GM10266 (cell line): ENCODE results near the gene HORMAD1.
"Not testable (repeated sequence)": the region's sequence is repeated elsewhere in the genome, so short reads cannot be mapped to it uniquely, and the experiment has no call there.

Experiments used
- DNase-seq: peaks from one replicate; pipeline ENCODE4 v3.0.0; 2012; ENCODE audit errors: extremely low spot score
- TF ChIP-seq, protein P1 (sequence below): IDR thresholded peaks from 2 replicates; pipeline ENCODE4 v1.5.1; 2012; ENCODE audit warnings: mild to moderate bottlenecking, low read depth; ENCODE audit not compliant: control insufficient read depth, insufficient read depth; ENCODE audit errors: missing control alignments

The HORMAD1 gene, protein sequence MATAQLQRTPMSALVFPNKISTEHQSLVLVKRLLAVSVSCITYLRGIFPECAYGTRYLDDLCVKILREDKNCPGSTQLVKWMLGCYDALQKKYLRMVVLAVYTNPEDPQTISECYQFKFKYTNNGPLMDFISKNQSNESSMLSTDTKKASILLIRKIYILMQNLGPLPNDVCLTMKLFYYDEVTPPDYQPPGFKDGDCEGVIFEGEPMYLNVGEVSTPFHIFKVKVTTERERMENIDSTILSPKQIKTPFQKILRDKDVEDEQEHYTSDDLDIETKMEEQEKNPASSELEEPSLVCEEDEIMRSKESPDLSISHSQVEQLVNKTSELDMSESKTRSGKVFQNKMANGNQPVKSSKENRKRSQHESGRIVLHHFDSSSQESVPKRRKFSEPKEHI

DNA sequence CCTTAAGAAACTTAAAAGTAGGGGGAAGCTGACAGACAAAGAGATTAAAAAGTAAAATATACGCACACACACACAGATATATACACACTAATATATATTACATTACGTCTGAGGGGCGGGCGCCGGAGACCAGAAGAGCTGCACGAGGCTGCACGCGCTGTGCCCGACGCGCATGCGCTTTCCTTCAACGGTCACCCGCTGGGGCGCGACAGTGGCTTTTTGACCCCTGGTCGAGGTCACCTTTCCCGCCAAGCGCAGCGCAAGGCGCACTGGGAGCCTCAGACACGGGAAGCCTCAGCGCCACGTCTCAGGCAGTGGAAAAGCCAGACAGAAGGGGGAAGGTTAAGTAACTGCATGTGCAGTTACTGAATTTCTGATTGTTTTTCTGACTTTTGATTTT is at the start of gene HORMAD1:
TSS of gene HORMAD1 (minus strand) at position 193 of the 400 bp plus-strand sequence. CDS start 1,390 bp downstream, outside the sequence.
- TF ChIP-seq, protein P1, sequence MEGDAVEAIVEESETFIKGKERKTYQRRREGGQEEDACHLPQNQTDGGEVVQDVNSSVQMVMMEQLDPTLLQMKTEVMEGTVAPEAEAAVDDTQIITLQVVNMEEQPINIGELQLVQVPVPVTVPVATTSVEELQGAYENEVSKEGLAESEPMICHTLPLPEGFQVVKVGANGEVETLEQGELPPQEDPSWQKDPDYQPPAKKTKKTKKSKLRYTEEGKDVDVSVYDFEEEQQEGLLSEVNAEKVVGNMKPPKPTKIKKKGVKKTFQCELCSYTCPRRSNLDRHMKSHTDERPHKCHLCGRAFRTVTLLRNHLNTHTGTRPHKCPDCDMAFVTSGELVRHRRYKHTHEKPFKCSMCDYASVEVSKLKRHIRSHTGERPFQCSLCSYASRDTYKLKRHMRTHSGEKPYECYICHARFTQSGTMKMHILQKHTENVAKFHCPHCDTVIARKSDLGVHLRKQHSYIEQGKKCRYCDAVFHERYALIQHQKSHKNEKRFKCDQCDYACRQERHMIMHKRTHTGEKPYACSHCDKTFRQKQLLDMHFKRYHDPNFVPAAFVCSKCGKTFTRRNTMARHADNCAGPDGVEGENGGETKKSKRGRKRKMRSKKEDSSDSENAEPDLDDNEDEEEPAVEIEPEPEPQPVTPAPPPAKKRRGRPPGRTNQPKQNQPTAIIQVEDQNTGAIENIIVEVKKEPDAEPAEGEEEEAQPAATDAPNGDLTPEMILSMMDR, result no peak
- no peak for DNase-seq

DNA sequence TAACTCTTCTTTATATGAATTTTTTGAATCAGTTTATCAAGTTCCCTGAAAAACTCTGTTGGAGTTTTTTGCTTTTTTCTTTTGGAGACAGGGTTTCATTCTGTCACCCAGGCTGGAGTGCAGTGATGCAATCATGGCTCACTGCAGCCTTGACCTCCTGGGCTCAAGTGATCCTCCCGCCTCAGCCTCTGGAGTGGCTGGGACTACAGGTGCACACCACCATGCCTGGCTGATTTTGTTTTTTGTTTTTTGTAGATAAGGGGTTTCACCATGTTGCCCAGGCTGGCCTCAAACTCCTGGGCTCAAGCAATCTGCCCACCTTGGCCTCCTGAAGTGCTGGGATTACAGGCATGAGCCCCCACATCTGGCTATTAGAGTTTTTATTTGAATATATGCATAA is 47.0 kb upstream of the HORMAD1 start:
- DNase-seq, result not testable (repeated sequence)

DNA sequence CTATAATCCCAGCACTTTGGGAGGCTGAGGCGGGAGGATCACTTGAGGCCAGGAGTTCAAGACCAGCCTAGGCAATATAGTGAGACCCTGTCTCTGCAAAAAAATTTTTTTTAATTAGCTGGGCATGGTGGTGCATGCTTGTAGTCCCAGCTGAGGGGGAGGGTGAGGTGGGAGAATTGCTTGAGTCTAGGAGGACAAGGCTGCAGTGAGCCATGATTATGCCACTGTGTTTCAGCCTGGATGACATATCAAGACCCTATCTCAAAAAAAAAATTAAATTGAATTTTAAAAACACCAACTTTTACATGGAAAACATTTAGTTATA is 45.2 kb upstream of the HORMAD1 start:
- DNase-seq, result not testable (repeated sequence)

DNA sequence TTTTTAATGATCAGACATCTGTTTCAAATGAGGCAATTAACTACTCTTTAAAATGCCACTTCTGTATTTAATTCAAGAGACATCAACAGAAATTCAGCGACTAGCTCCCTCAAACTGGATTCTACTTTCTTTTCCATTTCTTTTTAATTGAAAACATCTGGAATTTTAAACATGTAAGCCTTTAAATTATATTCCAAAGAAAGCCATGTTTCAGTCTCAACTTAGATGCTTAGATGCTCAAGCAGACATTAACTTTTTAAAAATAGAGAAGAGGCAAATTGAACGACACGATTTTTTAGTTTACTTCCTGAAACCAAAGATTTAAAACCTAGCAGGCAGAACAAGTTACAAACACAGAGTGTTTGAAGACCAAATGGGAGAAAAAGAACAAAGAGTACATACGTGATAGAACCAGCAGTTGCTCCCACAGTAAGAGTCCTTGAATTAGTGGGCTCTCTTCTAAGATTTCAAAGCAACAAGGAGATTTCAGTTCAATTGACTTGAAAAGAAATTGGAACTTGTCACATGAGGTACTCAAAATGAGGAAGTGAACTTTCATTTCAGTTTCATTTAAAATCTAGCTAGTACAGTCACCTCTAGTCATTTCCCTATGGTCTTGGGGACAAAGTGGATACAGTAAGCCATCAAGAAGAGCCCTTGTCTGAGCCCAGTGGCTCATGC is 44.7 kb upstream of the HORMAD1 start, which contains the start of gene CTSS:
TSS of gene CTSS (minus strand) at position 483 of the 681 bp plus-strand sequence. CDS start 1,015 bp downstream, outside the sequence.
- TF ChIP-seq, protein P1, result no peak
- peak; percentile 72 for DNase-seq

DNA sequence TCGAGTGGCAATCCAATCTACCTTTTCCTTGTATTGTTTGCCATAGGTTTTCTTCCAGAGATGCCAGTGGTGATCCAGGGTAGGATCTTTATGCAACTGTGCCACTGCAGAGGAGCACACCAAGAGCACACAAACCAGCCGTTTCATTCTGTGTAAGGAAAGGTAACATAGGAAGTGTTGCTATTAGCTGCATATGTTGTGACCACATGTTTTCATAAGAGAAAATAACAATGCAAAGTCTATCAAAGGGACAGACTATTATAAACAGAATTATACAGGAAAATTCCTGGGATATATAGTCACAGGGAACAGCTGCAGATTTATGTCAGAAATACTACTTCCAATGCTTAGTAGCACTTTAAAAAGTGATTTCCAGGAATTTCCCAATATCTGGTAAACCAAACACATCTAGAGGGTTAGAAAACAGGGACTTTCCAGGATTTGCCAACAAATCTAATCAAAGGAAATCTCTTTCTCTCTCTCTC is 44.0 kb upstream of the HORMAD1 start:
- DNase-seq, result no peak
- TF ChIP-seq, protein P1, result no peak

DNA sequence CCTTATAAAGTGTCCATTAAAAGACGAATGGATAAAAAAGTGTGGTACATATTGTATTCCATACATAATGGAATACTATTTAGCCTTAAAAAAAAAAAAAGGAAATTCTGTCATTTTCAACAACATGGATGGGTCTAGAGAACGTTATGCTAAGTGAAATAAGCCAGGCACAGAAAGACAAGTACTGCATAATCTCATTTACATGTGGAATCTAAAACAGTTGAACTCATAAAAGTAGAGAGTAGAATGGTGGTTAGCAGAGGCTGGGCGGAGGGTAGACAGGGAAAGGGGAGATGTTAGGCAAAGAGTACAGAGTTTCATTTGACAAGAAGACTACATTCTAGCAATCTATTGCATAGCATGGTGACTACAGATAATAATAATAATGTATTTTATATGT is 42.3 kb upstream of the HORMAD1 start:
- TF ChIP-seq, protein P1, result no peak
- no peak for DNase-seq

DNA sequence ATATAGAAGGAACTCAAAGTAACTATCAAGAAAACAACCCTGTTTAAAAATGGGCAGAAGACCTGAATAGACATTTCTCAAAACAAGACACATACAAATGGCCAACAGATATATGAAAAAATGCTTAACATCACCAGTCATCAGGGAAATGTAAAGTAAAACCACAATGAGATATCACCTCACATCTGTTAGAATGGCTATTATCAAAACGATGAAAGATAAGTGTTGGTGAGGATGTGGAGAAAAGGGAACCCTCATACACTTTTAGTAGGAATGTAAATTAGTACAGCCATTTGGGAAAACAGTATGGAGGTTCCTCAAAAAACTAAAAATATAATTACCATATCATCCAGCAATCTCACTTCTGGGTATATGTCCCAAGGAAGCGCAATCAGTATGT is 41.9 kb upstream of the HORMAD1 start:
- no peak for DNase-seq
- TF ChIP-seq, protein P1, result no peak

DNA sequence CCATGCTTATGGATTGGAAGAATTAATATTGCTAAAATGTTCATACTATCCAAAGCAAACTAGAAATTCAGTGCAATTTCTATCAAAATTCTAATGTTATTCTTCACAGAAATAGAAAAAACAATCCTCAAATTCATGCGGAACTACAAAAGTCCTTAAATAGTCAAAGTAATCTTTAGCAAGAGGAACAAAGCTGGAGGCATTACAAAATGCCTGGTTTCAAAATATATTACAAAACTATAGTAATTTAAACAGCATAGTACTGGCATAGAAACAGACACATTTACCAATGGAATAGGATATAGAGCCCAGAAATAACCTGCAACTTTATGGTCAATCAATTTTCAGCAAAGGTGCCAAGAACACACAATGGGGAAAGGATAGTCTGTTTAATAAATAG is 41.1 kb upstream of the HORMAD1 start:
- TF ChIP-seq, protein P1, result no peak
- DNase-seq, result no peak
